MM.1S (cell line): ENCODE measurements around the gene PTGER3.
"Not testable (repeated sequence)": the region's sequence is repeated elsewhere in the genome, so short reads cannot be mapped to it uniquely, and the experiment has no call there.

Source experiments
- DNase-seq: peaks from one replicate; pipeline ENCODE4 v3.0.0-alpha.2; 2015
- H2AFZ ChIP-seq: fragments of 300-600 bp; sonication (generic); 2 replicates; pipeline ENCODE4 v1.6.0; 2016; ENCODE audit warnings: antibody characterized with exemption, low read length
- H3F3A ChIP-seq: fragments of 300-600 bp; sonication (generic); 2 replicates; pipeline ENCODE4 v1.6.1; 2016; ENCODE audit warnings: mild to moderate bottlenecking, antibody characterized with exemption, low read length, moderate library complexity, mixed read lengths; ENCODE audit not compliant: insufficient read depth
- H3K27ac ChIP-seq: fragments of 300-600 bp; sonication (generic); 2 replicates; pipeline ENCODE4 v1.5.1; 2016; ENCODE audit warnings: mild to moderate bottlenecking, low read length
- H3K27me3 ChIP-seq: fragments of 300-600 bp; sonication (generic); replicated peaks from 2 replicates; pipeline ENCODE4 v1.6.0; 2016; ENCODE audit warnings: low read length; ENCODE audit not compliant: insufficient read depth
- H3K36me3 ChIP-seq: fragments of 300-600 bp; sonication (generic); replicated peaks from 2 replicates; pipeline ENCODE4 v1.6.1; 2016; ENCODE audit warnings: mild to moderate bottlenecking, low read length, mixed read lengths; ENCODE audit not compliant: insufficient read depth
- H3K4me1 ChIP-seq: fragments of 300-600 bp; sonication (generic); 2 replicates; pipeline ENCODE4 v1.6.1; 2016; ENCODE audit warnings: low read length, mixed read lengths
- H3K4me2 ChIP-seq: fragments of 300-600 bp; sonication (generic); 2 replicates; pipeline ENCODE4 v1.6.0; 2016; ENCODE audit warnings: low read depth, low read length
- H3K4me3 ChIP-seq: fragments of 300-600 bp; sonication (generic); 2 replicates; pipeline ENCODE4 v1.5.1; 2016; ENCODE audit warnings: low read length, mixed read lengths
- H3K79me2 ChIP-seq: fragments of 300-600 bp; sonication (generic); 2 replicates; pipeline ENCODE4 v1.6.1; 2016; ENCODE audit warnings: mixed run types, low read length, mixed read lengths
- H3K9ac ChIP-seq: fragments of 300-600 bp; sonication (generic); 2 replicates; pipeline ENCODE4 v1.6.1; 2016; ENCODE audit warnings: low read length, mixed read lengths
- H3K9me2 ChIP-seq: fragments of 300-600 bp; sonication (generic); replicated peaks from 2 replicates; pipeline ENCODE4 v1.6.1; 2016; ENCODE audit warnings: mild to moderate bottlenecking, low read length, mixed read lengths; ENCODE audit not compliant: insufficient read depth
- H3K9me3 ChIP-seq: fragments of 300-600 bp; sonication (generic); replicated peaks from 2 replicates; pipeline ENCODE4 v1.6.1; 2016; ENCODE audit warnings: mild to moderate bottlenecking, low read length, mixed read lengths; ENCODE audit not compliant: insufficient read depth
- H4K20me1 ChIP-seq: fragments of 300-600 bp; sonication (generic); 2 replicates; pipeline ENCODE4 v1.6.1; 2016; ENCODE audit warnings: mild to moderate bottlenecking, low read length, moderate library complexity, mixed read lengths; ENCODE audit not compliant: insufficient read depth
- CTCF ChIP-seq: fragments of 300-600 bp; sonication (generic); IDR thresholded peaks from 2 replicates; pipeline ENCODE4 v1.5.1; 2016; ENCODE audit warnings: antibody characterized with exemption, low read length, mixed read lengths
- EZH2 ChIP-seq: fragments of 300-600 bp; sonication (generic); optimal IDR thresholded peaks from 2 replicates; pipeline ENCODE3; 2017; ENCODE audit warnings: low read depth, mild to moderate bottlenecking, antibody characterized with exemption, low read length, mixed read lengths
- EZH2phosphoT487 ChIP-seq: fragments of 300-600 bp; sonication (generic); IDR thresholded peaks from 2 replicates; pipeline ENCODE4 v1.6.1; 2018; ENCODE audit warnings: antibody characterized with exemption, low read length

The PTGER3 gene

GRCh38 chr1:70947835-70948234, 99.8 kb downstream of the PTGER3 start:
- H3K9me3 ChIP-seq: no peaks in the 10 kb centered on the region
- H3K9ac ChIP-seq: no peak overlapping the region
- no peaks in the 10 kb centered on the region for H3K36me3 ChIP-seq
- no peaks in the 10 kb centered on the region for H3K9me2 ChIP-seq
- H3F3A ChIP-seq: no peaks in the 10 kb centered on the region
- DNase-seq: no peak
- H4K20me1 ChIP-seq: no peaks in the 10 kb centered on the region
- no peaks in the 10 kb centered on the region for H3K27me3 ChIP-seq
- no peak overlapping the region for H3K27ac ChIP-seq
- no peak overlapping the region for H3K4me2 ChIP-seq
- no peaks in the 10 kb centered on the region for H3K4me1 ChIP-seq
- H2AFZ ChIP-seq: no peak overlapping the region
- H3K4me3 ChIP-seq: no peak overlapping the region
- no peak for TF ChIP-seq EZH2phosphoT487
- TF ChIP-seq EZH2: no peak
- no peak for TF ChIP-seq CTCF
- no peaks in the 10 kb centered on the region for H3K79me2 ChIP-seq

- H3K36me3 ChIP-seq: no peaks in the 10 kb centered on the region
- no peak for DNase-seq
- no peak for TF ChIP-seq EZH2
- no peak for TF ChIP-seq CTCF
- no peak for TF ChIP-seq EZH2phosphoT487
- no peaks in the 10 kb centered on the region for H3K9me2 ChIP-seq
- no peaks in the 10 kb centered on the region for H3K79me2 ChIP-seq
- no peak overlapping the region for H3K4me2 ChIP-seq
- no peak overlapping the region for H3K27ac ChIP-seq
- no peaks in the 10 kb centered on the region for H3K27me3 ChIP-seq
- H3K4me1 ChIP-seq: no peaks in the 10 kb centered on the region
- H2AFZ ChIP-seq: no peak overlapping the region
- no peaks in the 10 kb centered on the region for H3F3A ChIP-seq
- no peaks in the 10 kb centered on the region for H3K9me3 ChIP-seq
- H3K9ac ChIP-seq: no peak overlapping the region
- H4K20me1 ChIP-seq: no peaks in the 10 kb centered on the region
- no peak overlapping the region for H3K4me3 ChIP-seq
Measured at GRCh38 chr1:70945676-70946075, 101.9 kb downstream of the PTGER3 start.

GRCh38 chr1:70945251-70945650, 102.4 kb downstream of the PTGER3 start:
- no peak overlapping the region for H3K4me3 ChIP-seq
- no peaks in the 10 kb centered on the region for H3K9me3 ChIP-seq
- H2AFZ ChIP-seq: no peak overlapping the region
- TF ChIP-seq EZH2: no peak
- no peak for TF ChIP-seq EZH2phosphoT487
- no peak for TF ChIP-seq CTCF
- H3K9me2 ChIP-seq: no peaks in the 10 kb centered on the region
- H3K4me2 ChIP-seq: no peak overlapping the region
- H3K4me1 ChIP-seq: no peaks in the 10 kb centered on the region
- H3K36me3 ChIP-seq: no peaks in the 10 kb centered on the region
- no peaks in the 10 kb centered on the region for H4K20me1 ChIP-seq
- H3K27ac ChIP-seq: no peak overlapping the region
- no peaks in the 10 kb centered on the region for H3K79me2 ChIP-seq
- DNase-seq: no peak
- H3K27me3 ChIP-seq: no peaks in the 10 kb centered on the region
- no peaks in the 10 kb centered on the region for H3F3A ChIP-seq
- no peak overlapping the region for H3K9ac ChIP-seq

- Histone ChIP-seq H3K27me3 (no peaks in the 10 kb centered on the region), H3F3A (no peaks in the 10 kb centered on the region), H3K4me1 (no peaks in the 10 kb centered on the region), H3K36me3 (no peaks in the 10 kb centered on the region), H3K9me2 (no peaks in the 10 kb centered on the region), H3K27ac (no peak overlapping the region), H3K9me3 (no peaks in the 10 kb centered on the region), H4K20me1 (no peaks in the 10 kb centered on the region), H3K79me2 (no peaks in the 10 kb centered on the region), H3K9ac (no peak overlapping the region), H3K4me2 (no peak overlapping the region), H3K4me3 (no peak overlapping the region), H2AFZ (no peak overlapping the region)
- no peak for DNase-seq
- no peak for TF ChIP-seq EZH2phosphoT487
- TF ChIP-seq EZH2: no peak
- TF ChIP-seq CTCF: no peak
Measured at GRCh38 chr1:70941563-70941962, 106.1 kb downstream of the PTGER3 start.

- not testable (repeated sequence) for H3K9ac ChIP-seq, H3K9me2 ChIP-seq, H3K4me1 ChIP-seq, DNase-seq, H3K79me2 ChIP-seq, H3K36me3 ChIP-seq, H3K27me3 ChIP-seq, H4K20me1 ChIP-seq, H3F3A ChIP-seq, H3K4me2 ChIP-seq, H2AFZ ChIP-seq, H3K9me3 ChIP-seq, H3K4me3 ChIP-seq, H3K27ac ChIP-seq
Measured at GRCh38 chr1:70940398-70940797, 107.2 kb downstream of the PTGER3 start.
